ENCODE data around the gene BACE1-AS.
"Not testable (repeated sequence)": the region's sequence is repeated elsewhere in the genome, so short reads cannot be mapped to it uniquely, and the experiment has no call there.

The BACE1-AS gene
- total RNA-seq = 0.42 to 7.4 (median 3.5) reads per million in 17 experiments

GRCh38 chr11:117290809-117291396 lies at the start of gene BACE1-AS:
Gene BACE1-AS, plus strand, starts transcription at chr11:117291346.
- DNase-seq = no peak

DNA sequence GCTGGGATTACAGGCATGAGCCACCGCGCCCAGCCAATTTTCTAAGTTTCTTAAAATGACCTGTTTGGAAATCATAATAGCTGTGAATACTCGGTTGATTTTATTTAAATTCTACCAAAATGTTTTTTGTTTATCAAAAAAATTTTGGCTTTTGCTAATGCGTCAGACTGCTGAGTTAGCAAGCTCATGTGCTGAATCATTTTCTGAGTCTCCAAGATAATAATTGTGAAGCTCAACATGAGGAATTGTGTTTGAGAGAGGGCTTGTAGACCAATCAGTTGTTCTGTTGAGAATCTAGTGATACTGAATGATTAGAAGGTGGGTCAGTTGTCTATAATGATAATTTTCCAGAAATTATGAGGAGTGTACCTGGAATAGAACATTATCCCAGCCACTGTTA lies 42.8 kb upstream of the BACE1-AS start:
- no peak for DNase-seq

- no peak for DNase-seq
Observed at GRCh38 chr11:117249571-117249970, 41.6 kb upstream of the BACE1-AS start.

- DNase-seq = no peak
Observed at GRCh38 chr11:117251506-117251905, 39.6 kb upstream of the BACE1-AS start.

GRCh38 chr11:117255966-117256365 lies 35.2 kb upstream of the BACE1-AS start:
- DNase-seq = no peak

- DNase-seq = peak in 2 of 4 experiments; percentile 4 to 9
Observed at GRCh38 chr11:117256573-117256972, 34.6 kb upstream of the BACE1-AS start.

GRCh38 chr11:117258576-117258975 lies 32.6 kb upstream of the BACE1-AS start:
- no peak for DNase-seq

- no peak for DNase-seq
Observed at GRCh38 chr11:117259417-117259816, 31.7 kb upstream of the BACE1-AS start.

- not testable (repeated sequence) for DNase-seq
Observed at GRCh38 chr11:117264624-117265323, 26.4 kb upstream of the BACE1-AS start.

DNA sequence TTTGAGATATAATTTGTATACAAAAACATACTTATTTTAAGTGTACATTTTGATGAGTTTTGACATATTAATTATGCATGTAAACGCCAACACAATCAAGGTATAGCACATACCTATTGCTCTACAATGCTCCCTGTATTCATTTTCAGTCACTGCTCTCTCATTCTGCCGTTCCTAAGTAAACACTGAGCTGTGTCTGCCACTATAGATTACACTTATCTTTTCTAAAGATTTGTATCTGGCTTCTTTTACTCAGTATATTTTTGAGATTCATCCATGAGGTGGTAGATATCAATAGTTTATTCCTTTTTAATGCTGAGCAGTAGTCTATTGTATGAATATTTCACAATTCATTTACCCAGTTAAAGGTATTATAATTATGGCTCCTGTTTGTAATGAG lies 25.4 kb upstream of the BACE1-AS start:
- DNase-seq = no peak

GRCh38 chr11:117269856-117270255 lies 21.3 kb upstream of the BACE1-AS start:
- no peak for DNase-seq

- DNase-seq = no peak
Observed at GRCh38 chr11:117271208-117271607, 19.9 kb upstream of the BACE1-AS start.

DNA sequence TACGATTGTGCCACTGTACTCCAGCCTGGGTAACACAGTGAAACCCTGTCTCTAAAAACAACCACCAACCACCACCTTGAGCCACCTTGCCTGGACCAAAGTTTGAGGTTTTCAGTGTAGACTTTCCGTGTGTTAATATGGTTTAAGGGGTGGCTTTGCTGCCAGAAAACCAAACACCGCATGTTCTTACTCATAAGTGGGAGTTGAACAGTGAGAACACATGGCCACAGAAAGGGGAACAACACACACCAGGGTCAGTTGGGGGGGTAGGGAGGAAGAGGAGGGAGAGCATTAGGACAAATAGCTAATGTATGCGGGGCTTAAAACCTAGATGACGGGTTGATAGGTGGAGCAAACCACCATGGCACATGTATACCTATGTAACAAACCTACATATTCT lies 19.0 kb upstream of the BACE1-AS start:
- not testable (repeated sequence) for DNase-seq

DNA sequence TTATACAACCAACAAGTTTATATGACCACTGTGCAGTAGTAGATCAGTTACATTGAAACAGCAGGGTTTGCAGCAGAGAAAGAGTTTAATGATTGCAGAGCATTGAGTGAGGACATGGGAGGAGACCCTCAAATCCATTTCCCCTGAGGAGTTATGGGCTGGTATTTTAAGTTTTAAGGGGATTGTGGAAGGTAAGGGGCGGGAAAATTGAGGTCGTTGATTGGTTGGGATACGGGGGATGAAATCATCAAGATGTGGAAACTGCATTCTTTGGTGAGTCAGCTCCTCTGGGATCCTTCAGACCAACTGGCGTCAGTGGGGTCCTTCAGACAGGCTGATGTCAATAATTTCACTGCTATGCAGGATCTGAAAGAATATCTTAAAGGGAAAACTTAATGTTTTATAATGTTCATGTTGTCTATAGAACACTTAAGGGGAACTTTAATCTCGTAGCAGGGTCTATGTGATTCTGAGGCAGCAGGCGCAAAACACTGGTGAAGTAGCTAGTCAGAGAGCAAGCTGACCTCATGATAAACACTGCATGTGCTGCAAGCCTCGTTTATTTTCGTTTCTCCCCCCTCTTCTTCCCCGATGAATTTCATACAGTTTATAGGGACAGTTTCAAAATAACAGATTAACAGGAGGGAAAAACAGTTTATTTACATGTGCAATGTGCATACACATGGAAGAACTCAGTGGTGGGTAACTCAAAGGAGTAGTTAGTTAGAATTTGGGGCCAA lies 17.4 kb upstream of the BACE1-AS start:
- DNase-seq = no peak

GRCh38 chr11:117278347-117278746 lies 12.8 kb upstream of the BACE1-AS start:
- no peak for DNase-seq

DNA sequence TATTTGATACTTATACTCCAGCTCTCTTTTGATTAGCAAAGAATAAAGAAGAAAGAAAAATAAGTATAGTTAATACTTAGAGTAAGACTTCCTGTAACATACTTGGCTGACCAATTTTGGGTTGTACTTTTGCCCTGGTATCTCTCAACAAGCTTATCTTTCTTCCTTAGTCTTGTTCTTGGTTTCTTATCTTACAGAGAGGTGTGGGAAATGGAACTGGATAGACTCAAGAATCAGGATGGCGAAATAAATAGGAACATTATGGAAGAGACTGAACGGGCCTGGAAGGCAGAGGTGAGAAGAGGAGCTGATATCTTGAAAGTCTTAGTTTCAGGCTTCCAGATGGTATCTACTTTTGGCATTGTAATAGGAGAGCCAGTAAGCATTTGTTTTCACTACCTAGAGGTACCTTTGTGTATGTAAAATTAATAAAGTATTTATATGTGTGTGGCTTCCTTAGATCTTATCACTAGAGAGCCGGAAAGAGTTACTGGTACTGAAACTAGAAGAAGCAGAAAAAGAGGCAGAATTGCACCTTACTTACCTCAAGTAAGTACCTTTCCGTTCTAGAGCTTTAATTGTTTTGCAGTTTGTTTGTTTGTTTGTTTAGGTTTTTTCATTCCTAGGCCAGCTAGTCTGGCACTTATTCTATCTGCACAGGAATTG lies 11.3 kb upstream of the BACE1-AS start:
- DNase-seq = no peak

- no peak for DNase-seq
Observed at GRCh38 chr11:117281159-117281558, 10.0 kb upstream of the BACE1-AS start.

DNA sequence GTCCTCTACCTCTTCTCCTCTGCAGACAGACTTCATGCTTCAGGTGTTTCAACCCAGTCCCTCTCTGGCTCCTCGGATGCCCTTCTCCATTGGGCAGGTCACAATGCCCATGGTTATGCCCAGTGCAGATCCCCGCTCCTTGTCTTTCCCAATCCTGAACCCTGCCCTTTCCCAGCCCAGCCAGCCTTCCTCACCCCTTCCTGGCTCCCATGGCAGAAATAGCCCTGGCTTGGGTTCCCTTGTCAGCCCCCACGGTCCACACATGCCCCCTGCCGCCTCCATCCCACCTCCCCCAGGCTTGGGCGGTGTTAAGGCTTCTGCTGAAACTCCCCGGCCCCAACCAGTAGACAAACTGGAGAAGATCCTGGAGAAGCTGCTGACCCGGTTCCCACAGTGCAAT lies 9.3 kb upstream of the BACE1-AS start:
- DNase-seq = no peak

GRCh38 chr11:117282956-117283355 lies 8.2 kb upstream of the BACE1-AS start:
- DNase-seq = no peak

- no peak for DNase-seq
Observed at GRCh38 chr11:117284053-117284452, 7.1 kb upstream of the BACE1-AS start.

DNA sequence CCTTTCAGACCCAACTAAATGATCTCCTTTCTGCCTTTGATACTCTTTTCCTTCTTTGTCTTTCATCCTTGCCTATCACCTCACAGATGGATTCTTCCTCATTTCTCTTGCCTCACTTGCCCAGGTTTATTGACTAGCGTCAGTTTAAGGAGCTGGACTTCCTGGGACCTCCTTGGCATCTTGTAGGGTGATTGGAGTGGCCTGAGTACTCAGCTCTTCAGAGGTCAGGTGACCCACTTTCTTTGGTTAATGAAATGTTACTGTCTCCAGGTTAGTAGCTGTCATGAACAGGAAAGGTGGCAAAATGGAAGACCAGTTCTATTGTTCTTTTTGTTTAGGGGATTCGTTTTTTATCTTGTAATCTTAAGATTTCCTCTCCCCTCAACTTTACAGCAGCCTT lies 4.6 kb upstream of the BACE1-AS start:
- DNase-seq = no peak

- no peak for DNase-seq
Observed at GRCh38 chr11:117287668-117288067, 3.5 kb upstream of the BACE1-AS start.

DNA sequence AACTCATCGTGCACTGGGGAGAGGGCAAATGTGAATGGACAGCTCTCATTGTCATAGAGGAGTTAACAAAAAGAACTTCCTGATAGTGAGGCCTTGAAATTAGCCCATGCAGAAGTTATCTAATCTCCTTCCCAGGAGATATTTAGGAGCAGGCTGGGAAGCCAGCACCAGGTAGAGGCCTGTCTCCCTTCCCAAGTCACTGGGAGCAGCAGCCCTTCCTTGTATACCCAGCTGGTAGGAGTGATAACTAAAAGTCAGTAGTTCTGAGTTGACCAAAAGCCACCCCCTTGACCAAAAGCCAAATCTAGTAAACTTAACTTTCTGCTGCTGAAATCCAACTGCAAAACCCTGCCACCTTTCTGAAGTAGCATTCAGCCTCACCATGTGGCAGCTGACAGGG lies 1.4 kb upstream of the BACE1-AS start:
- DNase-seq = no peak
